HG03196 (cell line): ENCODE results near the gene CTDSP1.

Source experiments
- ATAC-seq: cut with Tn5 transposase; IDR thresholded peaks from one replicate; pipeline ENCODE4 v1.9.1; 2021; ENCODE audit not compliant: unreplicated experiment

Gene CTDSP1

DNA sequence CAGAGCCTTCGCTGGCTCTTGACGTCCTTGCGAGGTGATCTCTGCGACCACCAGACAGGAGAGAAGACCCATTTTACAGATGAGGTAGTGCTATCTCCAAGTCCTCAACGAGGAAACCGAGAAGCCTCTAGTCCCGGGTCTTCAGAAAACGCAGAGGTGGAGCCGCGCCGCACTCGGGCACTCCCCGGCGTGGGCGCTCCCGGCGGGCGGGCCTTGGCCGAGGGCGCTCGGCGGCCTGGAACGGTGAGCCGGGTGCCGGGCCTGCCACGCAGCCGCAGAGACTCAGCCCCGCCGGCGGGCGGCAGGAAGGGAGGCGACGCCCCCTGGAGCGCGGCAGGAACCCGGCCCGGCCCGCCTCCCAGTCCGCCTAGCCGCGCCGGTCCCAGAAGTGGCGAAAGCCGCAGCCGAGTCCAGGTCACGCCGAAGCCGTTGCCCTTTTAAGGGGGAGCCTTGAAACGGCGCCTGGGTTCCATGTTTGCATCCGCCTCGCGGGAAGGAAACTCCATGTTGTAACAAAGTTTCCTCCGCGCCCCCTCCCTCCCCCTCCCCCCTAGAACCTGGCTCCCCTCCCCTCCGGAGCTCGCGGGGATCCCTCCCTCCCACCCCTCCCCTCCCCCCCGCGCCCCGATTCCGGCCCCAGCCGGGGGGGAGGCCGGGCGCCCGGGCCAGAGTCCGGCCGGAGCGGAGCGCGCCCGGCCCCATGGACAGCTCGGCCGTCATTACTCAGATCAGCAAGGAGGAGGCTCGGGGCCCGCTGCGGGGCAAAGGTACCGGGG lies at the start of gene CTDSP1:
TSS of gene CTDSP1 (plus strand) at position 478 of the 776 bp plus-strand sequence. CDS start at position 701, 223 bp downstream.
- ATAC-seq, result peak; percentile 34

GRCh38 chr2:218354045-218354444 lies 45.6 kb upstream of the CTDSP1 start:
- no peak for ATAC-seq

- ATAC-seq, result no peak
Measured at GRCh38 chr2:218354850-218355443, 44.7 kb upstream of the CTDSP1 start.

DNA sequence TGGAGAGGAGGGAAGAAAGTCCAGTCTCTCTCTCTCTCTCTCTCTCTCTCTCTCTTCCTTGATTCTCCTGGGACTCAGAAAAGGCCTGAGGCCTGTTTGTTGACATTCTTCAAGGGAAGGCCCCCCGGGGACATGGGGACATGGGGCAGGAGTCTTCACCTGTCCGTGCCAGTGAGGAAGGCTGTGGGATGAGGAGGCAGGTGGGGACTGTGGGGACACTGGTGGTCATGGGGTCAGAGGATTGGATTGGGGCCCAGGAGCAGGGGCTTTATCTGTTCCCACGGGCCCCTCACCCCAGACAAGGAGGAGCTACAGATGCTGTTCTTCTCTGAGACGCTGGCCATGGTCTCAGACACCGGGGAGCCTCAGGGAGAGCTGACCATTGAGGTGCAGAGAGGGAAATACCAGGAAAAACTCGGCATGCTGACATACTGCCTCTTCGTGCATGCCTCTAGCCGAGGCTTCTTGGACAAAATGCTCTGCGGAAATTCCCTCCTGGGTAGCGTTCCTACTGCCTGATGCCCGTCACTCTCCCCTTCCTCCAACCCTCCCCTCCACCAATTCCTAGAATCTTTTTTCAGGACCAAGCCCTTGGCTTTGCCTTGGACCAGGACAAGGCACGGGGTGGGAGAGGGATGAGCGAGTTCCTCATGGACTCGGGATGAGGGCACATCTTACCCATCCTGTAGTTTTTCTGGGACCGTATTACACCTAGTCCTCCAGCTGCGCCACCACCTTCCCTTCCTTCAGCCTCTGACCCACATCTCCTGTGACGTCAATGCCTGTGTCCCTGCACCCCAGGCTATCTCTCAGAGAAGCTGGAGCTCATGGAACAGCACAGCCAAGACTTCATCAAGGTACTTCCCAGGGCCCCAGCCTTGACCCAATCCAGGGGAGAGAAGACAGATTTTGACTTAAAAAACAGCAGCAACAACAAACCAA lies 42.2 kb upstream of the CTDSP1 start:
- ATAC-seq, result no peak

GRCh38 chr2:218360453-218360852 lies 39.2 kb upstream of the CTDSP1 start:
- no peak for ATAC-seq

DNA sequence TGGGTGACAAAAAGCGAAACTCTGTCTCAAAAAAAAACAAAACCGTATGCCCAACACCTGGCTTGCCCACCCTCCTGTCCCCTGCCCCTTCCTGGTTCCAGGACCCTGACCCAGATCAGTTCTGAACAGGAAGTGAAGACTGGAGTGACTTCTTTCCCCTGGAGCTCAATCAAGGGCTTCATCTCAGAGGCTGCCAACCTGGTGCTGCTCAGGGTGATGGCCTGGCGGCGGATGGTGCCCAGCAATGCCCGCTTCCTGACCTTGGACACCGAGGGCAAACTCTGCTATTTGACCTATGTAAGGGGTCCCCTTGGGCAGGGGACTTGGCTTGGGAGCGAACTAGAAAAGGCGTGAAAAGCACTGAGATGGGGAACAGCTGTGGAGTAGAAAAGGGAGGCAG lies 37.1 kb upstream of the CTDSP1 start:
- no peak for ATAC-seq

DNA sequence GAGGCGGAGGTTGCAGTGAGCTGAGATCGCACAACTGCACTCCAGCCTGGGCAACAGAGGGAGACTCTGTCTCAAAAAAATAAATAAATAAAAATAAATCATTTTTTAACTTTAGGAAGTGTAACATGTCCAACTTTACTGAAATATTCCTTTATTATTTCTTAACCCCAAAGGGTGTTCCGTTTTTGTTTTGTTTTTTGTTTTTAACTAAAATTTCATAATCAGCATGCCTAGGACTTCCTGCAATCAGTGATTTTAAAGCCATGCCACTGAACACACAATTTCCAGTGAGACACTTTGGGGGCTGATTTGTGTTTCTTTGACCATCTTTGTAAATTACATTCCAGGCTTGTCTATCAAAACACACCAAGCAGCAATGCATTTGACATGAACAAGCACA lies 35.9 kb upstream of the CTDSP1 start:
- ATAC-seq, result no peak

GRCh38 chr2:218364196-218364595 lies 35.5 kb upstream of the CTDSP1 start:
- ATAC-seq, result no peak

DNA sequence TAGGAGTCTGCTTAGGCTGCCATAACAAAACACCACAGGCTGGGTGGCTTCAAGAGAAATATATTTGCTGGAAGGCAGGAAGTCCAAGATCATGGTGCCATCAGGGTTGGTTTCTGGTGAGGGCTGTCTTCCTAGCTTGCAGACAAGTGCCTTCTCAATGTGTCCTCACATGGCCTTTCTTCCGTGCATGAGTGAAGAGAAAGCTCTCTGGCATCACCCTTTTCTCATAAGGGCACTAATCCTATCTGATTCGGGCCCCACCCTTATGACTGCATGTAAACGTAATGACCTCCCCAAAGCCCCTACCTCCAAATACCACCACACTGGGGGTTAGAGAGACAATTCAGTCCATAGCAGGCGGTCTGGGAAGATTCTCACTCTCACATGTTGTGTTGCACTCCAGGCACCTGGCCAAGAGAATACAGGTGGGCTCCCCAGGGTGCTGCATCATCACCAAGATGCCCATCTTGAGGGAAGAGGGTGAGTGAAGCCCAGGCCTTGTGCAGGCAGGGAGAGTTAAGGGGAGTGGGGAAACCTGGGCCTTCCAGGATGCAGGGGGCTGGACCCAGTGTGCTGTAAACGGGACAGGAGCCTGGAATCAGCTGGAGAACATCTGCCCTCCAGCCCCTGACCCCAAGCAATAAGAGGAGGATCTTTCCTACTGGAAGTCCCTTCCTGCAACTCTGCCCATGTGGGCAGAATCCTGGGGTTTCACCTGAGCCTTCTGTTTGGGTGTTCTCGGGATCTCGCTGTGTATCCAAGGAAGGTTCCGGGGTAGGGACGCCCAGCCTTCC lies 32.9 kb upstream of the CTDSP1 start:
- no peak for ATAC-seq

- ATAC-seq, result peak; percentile 89
Measured at GRCh38 chr2:218367415-218368149, 32.1 kb upstream of the CTDSP1 start.

DNA sequence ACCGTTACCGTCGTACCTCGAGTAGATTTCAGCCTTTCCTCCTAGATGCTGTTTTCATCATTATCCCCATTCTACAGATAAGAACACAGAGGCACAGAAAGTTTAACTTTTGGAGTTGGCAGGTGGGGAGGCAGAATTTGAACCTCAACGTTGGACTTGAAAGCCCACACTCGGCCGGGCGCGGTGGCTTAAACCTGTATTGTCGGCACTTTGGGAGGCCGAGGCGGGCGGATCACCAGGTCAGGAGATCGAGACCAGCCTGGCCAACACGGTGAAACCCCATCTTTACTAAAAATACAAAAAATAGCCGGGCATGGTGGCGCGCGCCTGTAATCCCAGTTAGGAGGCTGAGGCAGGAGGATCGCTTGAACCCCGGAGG lies 31.5 kb upstream of the CTDSP1 start:
- no peak for ATAC-seq

GRCh38 chr2:218368621-218369153 lies 31.0 kb upstream of the CTDSP1 start:
- no peak for ATAC-seq

GRCh38 chr2:218369330-218369729 lies 30.3 kb upstream of the CTDSP1 start:
- no peak for ATAC-seq

- ATAC-seq, result no peak
Measured at GRCh38 chr2:218370410-218371063, 29.1 kb upstream of the CTDSP1 start.

- no peak for ATAC-seq
Measured at GRCh38 chr2:218371983-218372350, 27.7 kb upstream of the CTDSP1 start.

- no peak for ATAC-seq
Measured at GRCh38 chr2:218374795-218375194, 24.9 kb upstream of the CTDSP1 start.

DNA sequence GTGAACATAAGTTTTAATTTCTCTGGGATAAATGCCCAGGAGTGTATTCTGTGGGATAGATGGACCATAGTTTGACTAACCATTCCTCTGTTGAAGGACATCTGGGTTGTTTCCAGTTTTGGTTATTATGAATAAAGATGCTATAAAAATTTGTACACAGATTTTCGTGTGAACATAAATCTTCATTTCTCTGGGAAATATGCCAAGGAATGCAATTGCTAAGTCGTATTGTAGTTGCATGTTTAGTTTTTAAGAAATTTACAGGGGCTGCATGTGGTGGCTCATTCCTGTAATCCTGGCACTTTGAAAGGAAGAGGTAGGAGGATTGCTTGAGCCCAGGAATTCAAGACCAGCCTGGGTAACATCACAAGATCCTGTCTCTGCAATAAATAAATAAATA lies 24.5 kb upstream of the CTDSP1 start:
- no peak for ATAC-seq

DNA sequence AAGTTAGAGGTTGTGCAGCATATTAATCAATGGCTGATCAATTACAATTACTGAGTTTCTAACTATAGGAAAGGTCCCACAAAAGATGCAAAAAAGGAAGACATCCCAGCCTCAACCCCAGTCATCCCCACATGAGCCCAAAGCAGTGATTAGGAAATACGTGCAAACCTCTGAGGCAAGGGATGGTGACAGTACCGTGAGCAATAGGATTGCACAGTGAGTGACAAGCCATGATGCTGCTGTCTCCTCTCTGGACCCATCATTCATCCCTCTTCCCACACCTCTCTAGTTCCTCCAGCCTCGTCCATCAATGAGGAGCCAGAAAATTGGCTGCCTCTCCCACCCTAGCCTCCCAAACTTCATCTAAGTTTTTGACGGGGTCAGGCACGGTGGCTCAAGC lies 21.6 kb upstream of the CTDSP1 start:
- ATAC-seq, result no peak

- no peak for ATAC-seq
Measured at GRCh38 chr2:218381916-218382366, 17.7 kb upstream of the CTDSP1 start, which contains the start of gene SLC11A1. Gene SLC11A1, plus strand, starts transcription at chr2:218382273. Its CDS starts 96 bp downstream, at chr2:218382369.
